Karpas-422 (cell line): ENCODE results near the gene CARM1. TPM values are rescaled to one million over a fixed set of nuclear protein-coding genes. Genes with fewer than 3 reads are reported as not detected.

Experiments
- DNase-seq: peaks from one replicate; pipeline ENCODE4 v3.0.0-alpha.2; 2015
- H2AFZ ChIP-seq: fragments of 200-600 bp; sonication (generic); 2 replicates; pipeline ENCODE4 v1.6.1; 2014; ENCODE audit warnings: antibody characterized with exemption, low read length, mixed read lengths
- H3K27ac ChIP-seq: fragments of 200-600 bp; sonication (generic); 2 replicates; pipeline ENCODE4 v1.5.1; 2014; ENCODE audit warnings: mild to moderate bottlenecking, low read length, moderate library complexity
- H3K27me3 ChIP-seq: fragments of 200-600 bp; sonication (generic); 2 replicates; pipeline ENCODE4 v1.6.1; 2014; ENCODE audit warnings: low read length, mixed read lengths
- H3K36me3 ChIP-seq: fragments of 200-600 bp; sonication (generic); 2 replicates; pipeline ENCODE4 v1.6.1; 2014; ENCODE audit warnings: low read length, mixed read lengths; ENCODE audit not compliant: insufficient read depth
- H3K4me1 ChIP-seq: fragments of 200-600 bp; sonication (generic); 2 replicates; pipeline ENCODE4 v1.6.1; 2014; ENCODE audit warnings: mild to moderate bottlenecking, low read length, mixed read lengths
- H3K4me2 ChIP-seq: fragments of 200-600 bp; sonication (generic); 2 replicates; pipeline ENCODE4 v1.6.1; 2014; ENCODE audit warnings: low read length, low read depth, mild to moderate bottlenecking; ENCODE audit not compliant: poor library complexity, severe bottlenecking
- H3K4me3 ChIP-seq: fragments of 200-600 bp; sonication (generic); 2 replicates; pipeline ENCODE4 v1.5.1; 2014; ENCODE audit warnings: mild to moderate bottlenecking, antibody characterized with exemption, low read length, mixed read lengths
- H3K79me2 ChIP-seq: fragments of 200-600 bp; sonication (generic); 2 replicates; pipeline ENCODE4 v1.6.1; 2014; ENCODE audit warnings: mild to moderate bottlenecking, low read length, mixed read lengths
- H3K9ac ChIP-seq: fragments of 200-600 bp; sonication (generic); 2 replicates; pipeline ENCODE4 v1.6.0; 2014; ENCODE audit warnings: low read length
- H3K9me2 ChIP-seq: fragments of 200-600 bp; sonication (generic), shearing (Covaris generic); replicated peaks from 2 replicates; pipeline ENCODE4 v1.6.0; 2014; ENCODE audit warnings: mild to moderate bottlenecking, low read length, moderate library complexity; ENCODE audit not compliant: insufficient read depth
- H3K9me3 ChIP-seq: fragments of 300-700, 200-600 bp; sonication (generic); 2 replicates; pipeline ENCODE4 v1.6.1; 2014; ENCODE audit warnings: low read length, mixed read lengths
- H4K20me1 ChIP-seq: fragments of 200-600 bp; sonication (generic); 2 replicates; pipeline ENCODE4 v1.6.1; 2014; ENCODE audit warnings: mild to moderate bottlenecking, antibody characterized with exemption, low read length, low read depth; ENCODE audit not compliant: insufficient read depth
- total RNA-seq: library from RNA; depleted of rRNA; stranded (reverse); fragments of >200 nt; shearing (Covaris generic); gene quantifications from 2 replicates; pipeline ENCODE4 v1.2.3, GENCODE V29; 2014; ENCODE audit warnings: low replicate concordance

The CARM1 gene
- total RNA-seq, 1 experiment from 2014 or later: 38.2 TPM

DNA sequence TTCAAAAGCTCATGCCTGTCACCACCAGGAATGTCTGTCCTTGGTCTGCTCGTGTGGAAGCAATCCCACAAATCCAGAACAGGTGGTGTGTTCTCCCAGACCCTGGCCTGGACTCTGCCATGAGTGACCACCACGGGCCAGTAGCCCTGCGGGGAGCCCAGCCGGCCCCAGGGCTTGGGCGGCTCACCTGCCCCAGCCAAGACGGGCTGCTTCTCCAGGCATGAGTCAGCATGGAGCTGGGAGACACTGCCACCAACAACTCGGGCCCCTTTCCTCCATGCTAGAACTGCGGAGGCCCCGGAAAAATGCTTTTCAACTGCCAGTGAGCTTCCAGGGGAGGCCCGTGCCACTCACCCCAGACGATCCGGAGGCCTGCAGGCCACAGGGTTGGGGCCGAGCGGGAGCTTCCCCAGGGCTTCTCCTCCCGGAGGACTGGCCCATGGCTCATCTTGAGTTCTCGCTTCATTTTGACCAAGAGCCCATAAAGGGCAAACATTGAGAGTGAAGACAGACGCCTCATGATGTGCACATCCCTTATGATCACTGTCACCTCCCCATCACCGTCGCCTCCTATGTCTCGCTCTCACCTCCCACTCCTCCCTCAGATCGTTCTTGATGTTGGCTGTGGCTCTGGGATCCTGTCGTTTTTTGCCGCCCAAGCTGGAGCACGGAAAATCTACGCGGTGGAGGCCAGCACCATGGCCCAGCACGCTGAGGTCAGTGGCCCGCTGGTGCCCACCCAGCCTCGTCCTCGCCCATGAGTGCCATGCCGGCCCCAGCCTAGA is 40.4 kb downstream of the CARM1 start:
- Histone ChIP-seq H3K9me3 (no peaks in the 10 kb centered on the region), H3K9me2 (no peaks in the 10 kb centered on the region), H3K79me2 (0 out of 2 replicates have a peak, but pooled peaks cover 3% of the 10 kb centered on the region), H3K4me2 (no peak overlapping the region), H3K27me3 (no peaks in the 10 kb centered on the region), H3K27ac (no peak overlapping the region), H3K9ac (no peak overlapping the region), H4K20me1 (peaks cover 4% of the 10 kb centered on the region; the same call in 1 of the 2 replicates), H3K4me3 (no peak overlapping the region), H3K36me3 (peaks cover 9% of the 10 kb centered on the region; the same call in 1 of the 2 replicates), H2AFZ (no peak overlapping the region), H3K4me1 (no peaks in the 10 kb centered on the region)
- DNase-seq: no peak

DNA sequence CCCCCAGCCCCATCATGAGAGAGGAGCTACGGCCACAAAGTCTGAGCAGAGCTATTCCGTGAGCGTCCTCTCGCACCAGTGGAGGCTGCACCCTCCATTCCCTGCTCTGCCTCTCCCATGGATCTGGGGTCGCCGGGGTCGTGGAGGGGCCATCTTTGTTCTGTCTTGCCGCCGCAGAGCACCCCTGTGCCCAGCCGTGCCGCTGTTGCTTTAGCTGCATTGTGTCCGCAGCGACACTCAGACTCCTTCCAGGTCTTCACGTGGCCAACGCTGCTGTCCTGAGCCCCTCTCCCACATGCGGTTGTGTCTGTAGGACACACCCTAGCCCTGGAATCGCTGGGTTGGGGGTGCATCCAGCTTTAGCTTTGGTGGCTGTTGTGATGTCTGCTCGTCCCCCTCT is 41.3 kb downstream of the CARM1 start:
- Histone ChIP-seq H3K4me1 (no peaks in the 10 kb centered on the region), H3K9ac (no peak overlapping the region), H3K79me2 (no peaks in the 10 kb centered on the region)

DNA sequence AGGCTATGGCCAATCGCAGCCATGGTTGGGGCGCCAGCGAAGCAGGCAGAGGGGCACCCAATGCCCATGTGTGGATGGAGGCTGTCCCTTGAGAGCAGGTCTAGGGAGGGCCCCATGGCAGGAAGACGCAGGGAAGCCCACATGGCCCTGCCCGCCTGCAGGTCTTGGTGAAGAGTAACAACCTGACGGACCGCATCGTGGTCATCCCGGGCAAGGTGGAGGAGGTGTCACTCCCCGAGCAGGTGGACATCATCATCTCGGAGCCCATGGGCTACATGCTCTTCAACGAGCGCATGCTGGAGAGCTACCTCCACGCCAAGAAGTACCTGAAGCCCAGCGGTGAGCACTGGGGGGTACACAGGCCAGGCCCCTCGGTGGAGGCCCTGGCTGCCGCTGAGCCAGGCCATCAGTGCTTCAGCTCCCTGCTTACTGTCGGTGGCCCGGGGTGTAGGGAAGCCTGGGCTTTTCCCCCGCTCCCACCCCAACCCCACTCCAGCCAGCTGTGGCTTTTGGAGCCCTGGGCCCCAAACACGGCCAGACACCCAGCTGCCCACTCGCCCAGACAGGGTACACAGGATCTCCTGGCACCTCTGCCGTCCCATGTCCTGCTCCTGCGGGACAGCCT is 42.5 kb downstream of the CARM1 start:
- H3K4me3 ChIP-seq: no peak overlapping the region
- H2AFZ ChIP-seq: no peak overlapping the region
- H3K4me2 ChIP-seq: no peak overlapping the region
- no peak overlapping the region for H3K27ac ChIP-seq
- no peaks in the 10 kb centered on the region for H3K9me3 ChIP-seq
- no peaks in the 10 kb centered on the region for H3K27me3 ChIP-seq
- no peaks in the 10 kb centered on the region for H3K79me2 ChIP-seq
- no peaks in the 10 kb centered on the region for H3K9me2 ChIP-seq
- H3K9ac ChIP-seq: no peak overlapping the region
- H3K4me1 ChIP-seq: no peaks in the 10 kb centered on the region
- DNase-seq: no peak
- peaks cover 6% of the 10 kb centered on the region; the same call in 1 of the 2 replicates for H3K36me3 ChIP-seq
- H4K20me1 ChIP-seq: no peaks in the 10 kb centered on the region

More for the DNA sequence above, 41.3 kb downstream of the CARM1 start:
- Histone ChIP-seq H2AFZ (no peak overlapping the region), H4K20me1 (peaks cover under 1% of the 10 kb centered on the region; the same call in 1 of the 2 replicates), H3K27ac (no peak overlapping the region), H3K9me3 (no peaks in the 10 kb centered on the region), H3K9me2 (no peaks in the 10 kb centered on the region), H3K4me2 (no peak overlapping the region), H3K36me3 (peaks cover 9% of the 10 kb centered on the region; the same call in 1 of the 2 replicates), H3K4me3 (no peak overlapping the region), H3K27me3 (no peaks in the 10 kb centered on the region)
- no peak for DNase-seq

DNA sequence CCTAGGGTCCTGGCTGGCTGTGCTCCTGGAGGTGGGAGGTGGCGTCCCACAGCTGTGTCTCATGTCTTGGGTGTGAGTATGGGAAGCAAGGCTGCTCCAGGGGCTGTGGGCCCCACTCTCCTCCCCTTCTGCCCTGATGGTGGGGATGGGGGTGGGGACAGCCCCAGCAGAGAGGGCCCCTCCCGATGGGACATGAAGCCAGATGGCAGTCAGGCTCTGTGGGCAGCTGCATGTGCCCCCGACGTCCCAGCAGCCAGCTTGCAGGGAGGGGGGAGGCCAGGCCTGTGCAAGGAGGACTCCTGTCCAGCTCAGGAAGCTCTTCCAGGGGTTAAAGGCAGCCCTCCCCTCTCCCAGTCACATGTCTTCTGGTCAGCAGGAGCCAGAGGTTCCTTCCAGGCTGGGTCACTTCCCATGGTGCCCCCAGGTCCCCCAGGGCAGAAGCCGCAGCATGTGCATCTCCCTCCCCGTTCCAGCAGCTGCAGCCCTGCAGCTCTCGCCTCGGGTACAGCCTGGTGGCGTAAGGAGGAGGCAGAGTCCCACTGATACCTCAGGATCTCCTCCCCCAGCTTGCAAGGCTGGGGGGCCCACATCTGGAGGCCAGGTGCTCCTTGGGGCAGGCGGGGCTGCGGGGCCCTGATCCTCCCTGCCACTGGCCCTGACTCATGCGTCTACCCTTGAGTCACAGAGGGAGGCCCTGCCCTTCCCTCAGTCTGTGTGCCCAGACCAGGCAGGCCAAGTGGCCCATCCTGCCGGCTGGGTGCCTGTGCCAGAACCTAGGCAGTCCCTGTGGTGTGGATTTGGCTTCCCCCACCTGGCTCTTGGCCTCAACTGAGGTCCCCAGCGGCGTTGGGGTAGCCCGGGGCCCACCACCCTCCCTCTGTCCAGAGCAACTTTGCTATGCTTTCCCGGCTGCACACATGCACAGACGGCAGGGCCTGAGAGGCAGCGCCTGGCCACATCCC is 44.1 kb downstream of the CARM1 start:
- no peak overlapping the region for H3K27ac ChIP-seq
- H2AFZ ChIP-seq: no peak overlapping the region
- H3K79me2 ChIP-seq: no peaks in the 10 kb centered on the region
- no peaks in the 10 kb centered on the region for H3K27me3 ChIP-seq
- DNase-seq: no peak
- H4K20me1 ChIP-seq: no peaks in the 10 kb centered on the region
- no peaks in the 10 kb centered on the region for H3K4me1 ChIP-seq
- no peaks in the 10 kb centered on the region for H3K9me2 ChIP-seq
- H3K4me2 ChIP-seq: no peak overlapping the region
- H3K9ac ChIP-seq: no peak overlapping the region
- H3K9me3 ChIP-seq: no peaks in the 10 kb centered on the region
- no peak overlapping the region for H3K4me3 ChIP-seq
- peaks cover 3% of the 10 kb centered on the region; the same call in 1 of the 2 replicates for H3K36me3 ChIP-seq

DNA sequence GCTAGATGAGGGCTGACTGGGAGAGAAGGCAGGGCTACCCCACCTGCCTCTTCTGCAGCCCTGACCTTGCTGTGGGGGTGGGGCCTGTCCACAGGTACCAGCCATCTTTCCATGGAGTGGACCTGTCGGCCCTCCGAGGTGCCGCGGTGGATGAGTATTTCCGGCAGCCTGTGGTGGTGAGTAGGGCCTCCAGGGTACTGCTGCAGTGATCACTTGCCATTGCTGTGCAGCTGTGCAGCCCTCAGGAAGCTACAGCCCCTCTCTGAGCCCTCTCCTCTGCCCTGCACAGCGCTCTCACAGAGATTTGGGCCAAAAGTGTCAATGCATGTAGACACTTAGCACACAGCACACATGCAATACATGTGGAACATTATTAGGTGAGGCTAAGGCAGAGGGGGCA is 45.2 kb downstream of the CARM1 start:
- H3K4me3 ChIP-seq: no peak overlapping the region
- no peak for DNase-seq
- no peak overlapping the region for H3K27ac ChIP-seq
- no peaks in the 10 kb centered on the region for H3K27me3 ChIP-seq
- 0 out of 2 replicates have a peak, but pooled peaks cover 3% of the 10 kb centered on the region for H3K36me3 ChIP-seq
- H3K9ac ChIP-seq: no peak overlapping the region
- H3K79me2 ChIP-seq: no peaks in the 10 kb centered on the region
- no peaks in the 10 kb centered on the region for H3K4me1 ChIP-seq
- H3K4me2 ChIP-seq: no peak overlapping the region
- no peak overlapping the region for H2AFZ ChIP-seq
- no peaks in the 10 kb centered on the region for H4K20me1 ChIP-seq
- no peaks in the 10 kb centered on the region for H3K9me3 ChIP-seq
- H3K9me2 ChIP-seq: no peaks in the 10 kb centered on the region

DNA sequence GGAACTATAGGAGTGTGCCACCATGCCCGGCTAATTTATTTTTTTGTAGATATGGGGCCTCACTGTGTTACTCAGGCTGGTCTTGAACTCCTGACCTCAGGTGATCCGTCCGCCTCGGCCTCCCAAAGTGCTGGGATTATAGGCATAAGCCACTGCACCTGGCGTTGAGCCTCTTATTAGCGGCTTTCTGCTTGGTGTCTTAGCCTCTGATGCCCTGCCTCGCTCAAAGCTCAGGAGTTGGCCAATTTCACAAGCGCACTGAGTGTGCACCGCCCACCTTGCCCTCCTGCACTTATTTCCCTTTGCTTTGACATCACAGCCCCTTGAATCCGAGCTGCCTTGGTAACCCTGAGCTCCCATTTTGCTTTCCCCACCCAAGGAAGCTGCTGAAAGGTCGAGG is 47.0 kb downstream of the CARM1 start:
- no peaks in the 10 kb centered on the region for H3K9me2 ChIP-seq
- H3K27ac ChIP-seq: no peak overlapping the region
- no peak overlapping the region for H3K4me3 ChIP-seq
- no peak for DNase-seq
- H3K36me3 ChIP-seq: peaks cover 3% of the 10 kb centered on the region; the same call in 1 of the 2 replicates
- no peak overlapping the region for H2AFZ ChIP-seq
- H3K9ac ChIP-seq: no peak overlapping the region
- no peaks in the 10 kb centered on the region for H3K4me1 ChIP-seq
- no peaks in the 10 kb centered on the region for H3K79me2 ChIP-seq
- no peak overlapping the region for H3K4me2 ChIP-seq
- H4K20me1 ChIP-seq: no peaks in the 10 kb centered on the region
- no peaks in the 10 kb centered on the region for H3K9me3 ChIP-seq
- H3K27me3 ChIP-seq: no peaks in the 10 kb centered on the region

DNA sequence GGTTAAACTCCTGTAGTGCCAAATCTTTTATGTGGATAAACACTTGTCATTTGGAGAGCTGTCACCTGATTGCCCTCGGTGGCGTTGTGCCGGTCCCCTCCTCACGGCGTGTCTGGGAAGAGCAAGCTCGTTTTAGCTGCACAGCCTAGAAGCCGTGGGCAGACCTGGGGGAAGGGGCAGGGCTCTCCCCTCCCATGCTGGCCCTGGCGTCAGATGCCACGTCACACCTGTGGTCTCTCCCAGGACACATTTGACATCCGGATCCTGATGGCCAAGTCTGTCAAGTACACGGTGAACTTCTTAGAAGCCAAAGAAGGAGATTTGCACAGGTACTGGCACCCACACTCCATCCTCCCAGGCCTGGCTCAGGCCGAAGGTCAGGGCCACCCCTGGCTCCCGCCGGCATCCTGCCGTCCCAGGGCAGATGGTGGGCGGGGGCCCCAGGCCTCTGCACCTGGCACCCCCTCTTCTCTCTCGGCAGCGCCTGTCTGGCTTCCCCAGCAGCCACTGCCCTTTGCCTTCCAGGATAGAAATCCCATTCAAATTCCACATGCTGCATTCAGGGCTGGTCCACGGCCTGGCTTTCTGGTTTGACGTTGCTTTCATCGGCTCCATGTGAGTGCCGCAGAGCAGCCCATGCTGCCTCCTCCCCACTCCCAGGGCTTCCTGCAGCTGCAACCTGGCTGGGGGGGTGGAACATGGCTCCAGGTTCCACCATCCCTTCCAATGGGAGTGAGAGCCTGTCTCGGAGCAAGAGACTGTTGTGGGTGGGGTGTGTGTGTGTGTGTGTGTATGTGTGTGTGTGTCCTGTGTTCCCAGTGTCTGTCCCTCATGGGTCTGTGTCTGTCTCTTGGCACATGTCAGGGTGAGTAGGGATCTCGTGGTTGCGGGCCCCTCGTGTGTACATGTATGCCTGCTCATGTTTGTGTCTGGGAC is 48.3 kb downstream of the CARM1 start:
- H3K27ac ChIP-seq: no peak overlapping the region
- H3K4me3 ChIP-seq: no peak overlapping the region
- no peak for DNase-seq
- no peaks in the 10 kb centered on the region for H3K4me1 ChIP-seq
- H3K4me2 ChIP-seq: no peak overlapping the region
- H3K9me2 ChIP-seq: no peaks in the 10 kb centered on the region
- H4K20me1 ChIP-seq: no peaks in the 10 kb centered on the region
- no peak overlapping the region for H3K9ac ChIP-seq
- no peaks in the 10 kb centered on the region for H3K79me2 ChIP-seq
- no peaks in the 10 kb centered on the region for H3K9me3 ChIP-seq
- H3K27me3 ChIP-seq: no peaks in the 10 kb centered on the region
- no peaks in the 10 kb centered on the region; the same call in 1 of the 2 replicates for H3K36me3 ChIP-seq
- no peak overlapping the region for H2AFZ ChIP-seq
